ENCODE data around the gene SEC63. TPM values are rescaled to one million over a fixed set of nuclear protein-coding genes. Genes with fewer than 3 reads are reported as not detected.

SEC63 gene
- total RNA-seq, 3 donors from 2014 or later (not counting 1 experiment from before 2014, with no cell fraction given), result 84.4 to 104 (median 90.4) TPM

DNA sequence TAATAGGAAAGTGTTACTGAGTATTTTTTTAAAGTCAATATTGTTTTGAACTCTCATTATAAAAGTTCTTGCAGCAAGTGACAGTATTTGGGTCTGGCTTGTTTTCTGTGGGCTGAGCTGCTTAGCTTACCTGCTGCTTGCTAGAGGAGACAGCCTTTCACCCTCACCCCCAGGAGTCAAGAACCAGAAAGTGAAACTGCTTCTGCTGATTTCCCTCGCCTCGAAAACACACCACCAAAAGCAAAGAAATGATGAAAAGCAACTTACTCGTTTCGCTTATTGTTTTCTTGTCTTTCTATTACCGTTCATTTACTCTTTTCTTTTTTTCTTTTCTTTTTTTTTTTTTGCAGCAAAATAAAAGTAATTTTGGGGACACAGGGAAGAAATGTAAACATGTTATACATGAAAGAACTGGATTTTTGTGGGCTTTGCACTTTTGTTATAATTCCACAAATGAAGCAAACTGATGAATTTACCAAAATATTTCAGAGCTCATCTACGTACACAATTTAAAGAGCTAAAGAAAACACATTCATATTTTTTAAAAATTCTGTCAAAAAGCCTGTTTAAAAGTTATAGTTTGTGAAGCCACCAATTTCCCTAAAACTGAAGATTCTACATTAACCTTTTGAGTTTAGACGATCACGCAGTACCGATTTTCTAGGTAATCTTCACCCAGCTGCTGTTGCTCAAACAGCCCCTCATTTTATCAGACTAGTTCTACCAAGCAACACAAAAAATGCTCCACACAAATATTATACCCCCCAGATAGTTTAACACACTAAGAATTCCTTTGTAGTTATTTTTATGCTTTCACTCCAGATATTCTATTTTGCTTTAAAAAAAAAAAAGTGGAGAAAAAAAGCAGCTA, 135.6 kb downstream of the SEC63 start:
- peak overlapping the region; percentile 58 for H3K4me3 ChIP-seq (ENCODE audit: low read length)
- peaks cover 52% of the 10 kb centered on the region for H3K4me1 ChIP-seq (ENCODE audit: control insufficient read depth, insufficient read depth, low read length)
- ATAC-seq (peak in 2 of 3 donors; percentile 9 to 13), DNase-seq (peak; percentile 30 to 87)
- H3K27me3 Mint-ChIP-seq (ENCODE audit: low read depth in 2 of 2), result no peaks in the 10 kb centered on the region
- no peaks in the 10 kb centered on the region for H3K9me3 ChIP-seq (ENCODE audit: control insufficient read depth, insufficient read depth, low read length)
- H3K4me3 Mint-ChIP-seq, result peak overlapping the region; percentile 98
- no peak for TF ChIP-seq CTCF (IDR thresholded peaks at IDR 0.05)
- H3K36me3 Mint-ChIP-seq, result no peaks in the 10 kb centered on the region
- H3K36me3 ChIP-seq (ENCODE audit: control insufficient read depth, insufficient read depth, low read length), result peaks cover 3% of the 10 kb centered on the region
- H3K27ac ChIP-seq (ENCODE audit: low read length), result peak overlapping the region; percentile 96
- under 1% methylated on average over 9 of the region's 9 CpGs for WGBS (ENCODE audit: insufficient coverage)
- no peaks in the 10 kb centered on the region for H3K27me3 ChIP-seq (ENCODE audit: control insufficient read depth, insufficient read depth, low read length)
- peak overlapping the region; percentile 89 to 100 for H3K27ac Mint-ChIP-seq
- H3K9me3 Mint-ChIP-seq, result no peaks in the 10 kb centered on the region
- H3K4me1 Mint-ChIP-seq, result peaks cover 75 to 76% of the 10 kb centered on the region in 2 donors
- intact Hi-C loops (cut with micrococcal nuclease), result loop anchor here (5.0 to 10.0 kb wide), 6 partner anchors 35 to 1725 kb away; partner anchors contain the start of genes CD164, CEP57L1, SEC63 and SESN1

GRCh38 chr6:107821591-107821990, 136.4 kb downstream of the SEC63 start:
- 55% methylated on average over 4 of the region's 5 CpGs for WGBS (ENCODE audit: insufficient coverage)
- peak in 1 of 2 donors; percentile 33 for DNase-seq
- H3K27me3 ChIP-seq (ENCODE audit: control insufficient read depth, insufficient read depth, low read length), result no peaks in the 10 kb centered on the region
- ATAC-seq, result no peak
- no peak overlapping the region for H3K4me3 ChIP-seq (ENCODE audit: low read length)
- Mint-ChIP-seq H3K4me3 (peak overlapping the region; percentile 98), H3K4me1 (peaks cover 76 to 81% of the 10 kb centered on the region in 2 donors), H3K9me3 (no peaks in the 10 kb centered on the region), H3K36me3 (no peaks in the 10 kb centered on the region), H3K27ac (peak overlapping the region; percentile 89 to 100), H3K27me3 (ENCODE audit: low read depth in 2 of 2) (no peaks in the 10 kb centered on the region)
- peaks cover 3% of the 10 kb centered on the region for H3K36me3 ChIP-seq (ENCODE audit: control insufficient read depth, insufficient read depth, low read length)
- H3K9me3 ChIP-seq (ENCODE audit: control insufficient read depth, insufficient read depth, low read length), result no peaks in the 10 kb centered on the region
- TF ChIP-seq CTCF (IDR thresholded peaks at IDR 0.05), result no peak
- intact Hi-C loops (cut with micrococcal nuclease), result loop anchor here (5.0 to 10.0 kb wide), 6 partner anchors 34 to 1724 kb away; partner anchors contain the start of genes CD164, CEP57L1, SEC63 and SESN1
- peaks cover 50% of the 10 kb centered on the region for H3K4me1 ChIP-seq (ENCODE audit: control insufficient read depth, insufficient read depth, low read length)
- peak overlapping the region; percentile 96 for H3K27ac ChIP-seq (ENCODE audit: low read length)

- peaks cover 9% of the 10 kb centered on the region for H3K36me3 ChIP-seq (ENCODE audit: control insufficient read depth, insufficient read depth, low read length)
- TF ChIP-seq CTCF (IDR thresholded peaks at IDR 0.05), result no peak
- DNase-seq (peak in 1 of 2 donors; percentile 70), ATAC-seq (peak in 1 of 3 donors; percentile 10)
- 13% methylated on average over 17 of the region's 17 CpGs for WGBS (ENCODE audit: insufficient coverage)
- H3K27me3 ChIP-seq (ENCODE audit: control insufficient read depth, insufficient read depth, low read length), result no peaks in the 10 kb centered on the region
- peaks cover 50% of the 10 kb centered on the region for H3K4me1 ChIP-seq (ENCODE audit: control insufficient read depth, insufficient read depth, low read length)
- H3K27ac Mint-ChIP-seq, result peak overlapping the region; percentile 89 to 100
- H3K9me3 Mint-ChIP-seq, result no peaks in the 10 kb centered on the region
- peaks cover 76 to 82% of the 10 kb centered on the region in 2 donors for H3K4me1 Mint-ChIP-seq
- peak overlapping the region; percentile 96 for H3K27ac ChIP-seq (ENCODE audit: low read length)
- intact Hi-C loops (cut with micrococcal nuclease), result loop anchor here (5.0 to 10.0 kb wide), 6 partner anchors 33 to 1723 kb away; partner anchors contain the start of genes CD164, CEP57L1, SEC63 and SESN1
- H3K4me3 Mint-ChIP-seq, result peak overlapping the region; percentile 98
- peak overlapping the region; percentile 16 for H3K4me3 ChIP-seq (ENCODE audit: low read length)
- no peaks in the 10 kb centered on the region for H3K27me3 Mint-ChIP-seq (ENCODE audit: low read depth in 2 of 2)
- H3K9me3 ChIP-seq (ENCODE audit: control insufficient read depth, insufficient read depth, low read length), result no peaks in the 10 kb centered on the region
- H3K36me3 Mint-ChIP-seq, result no peaks in the 10 kb centered on the region
Measured at GRCh38 chr6:107820338-107821261, 137.4 kb downstream of the SEC63 start.
